Measurements from ENCODE around the gene PLD1.
A peak's percentile ranks its signal among the peaks of the same experiment; 100 is the strongest.

PLD1 gene

GRCh38 chr3:171797265-171797679 lies 13.0 kb downstream of the PLD1 start:
- no peak for DNase-seq

DNA sequence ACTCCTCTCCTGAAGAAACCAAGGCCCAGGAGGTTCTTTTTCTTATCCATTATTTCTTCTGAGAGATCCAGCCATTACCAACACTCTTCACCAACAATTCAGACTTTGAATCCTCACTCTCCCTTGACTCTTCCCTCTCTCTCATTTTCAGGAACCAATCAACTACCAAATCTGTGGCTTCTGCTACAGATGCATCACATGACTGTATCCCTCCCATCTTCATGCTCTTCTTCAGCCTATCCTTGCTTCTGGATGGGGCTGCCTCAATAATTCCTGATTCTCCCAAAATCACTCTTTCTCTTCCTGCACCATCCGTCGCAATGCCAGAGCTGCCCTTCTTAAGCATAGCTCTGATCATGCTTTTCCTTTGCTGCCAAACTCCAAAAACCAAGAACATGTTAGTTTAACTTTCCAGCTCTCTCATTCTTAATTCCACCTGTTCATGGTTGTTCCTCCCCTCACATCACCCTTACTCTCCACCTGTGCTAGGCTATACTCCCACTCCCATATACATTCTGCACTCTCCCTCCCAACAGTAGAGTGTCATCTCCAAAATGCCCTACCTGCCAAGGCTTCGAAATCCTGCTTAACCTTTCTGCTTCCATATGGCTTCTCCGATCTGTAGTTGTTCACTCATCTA lies 13.5 kb downstream of the PLD1 start:
- no peak for DNase-seq

GRCh38 chr3:171792531-171792930 lies 17.8 kb downstream of the PLD1 start:
- no peak for DNase-seq

DNA sequence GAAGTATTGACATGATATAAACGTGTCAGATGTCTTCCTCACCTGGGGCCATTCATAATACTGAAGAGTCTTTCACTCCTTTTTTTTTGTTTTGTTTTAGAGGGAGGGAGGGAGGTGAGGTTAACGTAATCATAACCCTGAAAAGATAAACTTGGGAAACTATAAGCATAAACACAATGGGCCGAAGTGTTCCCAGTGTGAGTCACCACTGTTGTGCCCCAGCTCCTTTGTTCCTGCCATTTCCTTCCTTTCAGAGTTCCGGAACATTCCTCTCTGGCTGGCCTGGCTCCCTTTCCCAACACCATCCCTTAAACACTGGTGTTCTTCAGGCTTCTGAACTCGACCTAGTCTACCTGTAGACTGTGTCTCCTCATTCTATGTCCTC lies 18.6 kb downstream of the PLD1 start:
- peak in 8 of 58 donors; percentile 6 to 65 (median 38) for DNase-seq

- DNase-seq = no peak
Observed at GRCh38 chr3:171790898-171791691, 19.2 kb downstream of the PLD1 start.

GRCh38 chr3:171790574-171790897 lies 19.7 kb downstream of the PLD1 start:
- no peak for DNase-seq

DNA sequence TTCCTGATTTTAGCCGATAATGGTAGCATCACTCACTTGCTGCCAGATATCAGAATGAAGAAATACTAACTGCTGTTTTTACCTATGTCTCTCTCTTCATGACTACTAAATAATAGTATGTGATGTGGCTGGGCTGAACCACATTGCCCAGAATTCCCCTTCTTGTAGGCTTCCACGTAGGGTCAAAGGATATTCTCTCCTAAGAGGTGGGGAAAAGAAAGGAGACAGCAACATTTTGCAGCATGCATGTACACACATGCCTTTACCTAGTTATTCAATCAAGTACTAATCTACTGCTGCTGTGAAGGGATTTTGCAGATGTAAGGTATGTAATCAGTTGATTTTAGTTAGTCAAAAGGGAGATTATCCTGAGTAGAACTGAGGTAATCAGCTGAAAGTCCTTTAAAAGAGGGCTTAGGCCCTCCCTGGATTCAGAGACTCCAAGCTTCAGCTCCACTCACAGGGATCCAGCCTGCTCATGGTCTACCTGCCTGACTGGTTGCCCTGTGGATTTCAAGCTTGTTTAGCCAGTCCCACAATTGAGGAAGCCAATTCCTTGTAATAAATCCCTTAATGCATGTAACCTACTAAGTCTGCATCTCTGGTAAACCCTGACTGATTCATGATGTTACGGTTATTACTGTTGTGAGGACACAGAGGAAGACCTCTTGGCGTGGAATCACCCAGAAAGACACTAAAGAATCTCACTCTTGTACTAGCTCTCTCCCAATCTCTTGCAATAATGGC lies 20.4 kb downstream of the PLD1 start:
- no peak for DNase-seq

- DNase-seq = peak in 2 of 58 donors; percentile 13 to 31
Observed at GRCh38 chr3:171788546-171789351, 21.5 kb downstream of the PLD1 start.

DNA sequence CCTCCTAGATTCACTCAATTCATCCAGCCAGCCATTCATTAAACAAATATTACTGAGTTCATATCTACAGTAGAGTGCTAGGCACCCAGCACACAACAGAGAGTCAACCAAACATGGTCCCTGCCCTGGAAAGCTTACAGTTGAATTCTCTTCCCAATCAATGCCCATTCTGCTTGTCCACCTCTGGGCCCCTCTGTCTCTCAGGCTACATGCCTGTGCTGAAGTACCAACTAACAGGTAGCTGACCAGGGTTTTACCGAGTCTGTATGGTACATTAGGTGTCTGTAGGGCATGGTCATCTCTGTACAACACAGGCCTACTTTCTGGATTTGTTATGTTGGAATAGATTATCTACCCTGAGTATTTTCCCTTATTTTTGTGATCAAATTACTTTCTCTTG lies 23.3 kb downstream of the PLD1 start:
- no peak for DNase-seq

DNA sequence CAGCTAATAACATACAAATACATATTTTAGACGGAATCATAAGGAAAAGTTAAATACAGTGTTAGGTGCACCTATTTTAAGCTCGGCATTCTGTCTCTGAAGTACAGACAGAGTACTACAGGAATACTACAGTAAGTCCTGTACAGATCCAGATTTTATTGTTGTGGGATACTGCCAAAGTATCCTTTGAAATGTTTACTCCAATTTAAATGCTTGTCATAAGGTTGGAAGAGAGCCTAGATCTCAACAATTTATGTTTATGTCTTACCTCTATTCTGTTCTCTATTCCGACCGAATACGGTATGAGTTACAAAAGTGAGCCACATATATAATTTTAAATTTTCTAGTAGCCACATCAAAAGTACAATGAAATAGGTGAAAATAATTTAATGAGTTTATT lies 25.3 kb downstream of the PLD1 start:
- DNase-seq = no peak

GRCh38 chr3:171784387-171784786 lies 25.9 kb downstream of the PLD1 start:
- no peak for DNase-seq

- no peak for DNase-seq
Observed at GRCh38 chr3:171783626-171784025, 26.7 kb downstream of the PLD1 start.

- DNase-seq = no peak
Observed at GRCh38 chr3:171783086-171783485, 27.2 kb downstream of the PLD1 start.

DNA sequence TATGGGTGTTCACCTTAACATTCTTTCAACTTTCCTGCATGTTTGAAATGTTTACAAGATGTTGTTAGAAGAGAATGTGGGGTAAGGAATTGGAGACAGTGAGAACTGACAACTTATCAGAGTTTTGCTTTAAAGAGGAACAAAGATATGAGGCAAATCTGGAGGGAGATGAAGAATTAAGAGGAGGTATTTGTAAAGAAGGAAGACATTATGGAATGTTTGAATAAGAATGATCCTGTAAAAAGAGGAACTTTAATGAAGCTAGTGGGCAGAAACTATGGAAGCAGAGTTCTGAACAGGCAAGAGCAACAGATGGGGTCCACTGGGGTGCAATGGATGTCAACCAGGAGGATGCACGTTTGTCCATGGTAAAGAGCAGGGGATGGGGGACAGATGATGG lies 27.7 kb downstream of the PLD1 start:
- DNase-seq = no peak

GRCh38 chr3:171781711-171782127 lies 28.6 kb downstream of the PLD1 start:
- DNase-seq = peak in 1 of 58 donors; percentile 47

GRCh38 chr3:171778493-171778892 lies 31.8 kb downstream of the PLD1 start:
- DNase-seq = peak in 2 of 58 donors; percentile 17 to 30

DNA sequence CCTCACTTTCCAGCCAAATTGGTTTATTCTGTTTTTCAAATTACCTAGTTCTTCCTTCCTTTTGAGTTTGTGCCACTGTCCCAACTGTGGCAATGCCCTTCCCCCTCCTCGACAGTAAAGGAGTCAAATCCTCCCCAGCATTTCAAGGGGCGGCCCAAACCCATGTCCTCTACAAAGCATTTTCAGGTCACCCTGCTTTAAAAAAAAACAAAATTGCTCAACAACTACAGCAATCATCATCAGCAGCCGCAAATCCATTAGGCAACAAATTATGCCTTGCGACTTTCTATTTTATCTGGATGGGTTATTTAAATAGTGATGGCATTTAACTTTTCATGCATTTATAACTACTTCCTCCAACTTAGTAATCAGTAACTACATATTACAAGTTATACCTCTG lies 32.7 kb downstream of the PLD1 start:
- no peak for DNase-seq

- peak in 2 of 58 donors; percentile 22 to 43 for DNase-seq
Observed at GRCh38 chr3:171776839-171777583, 33.3 kb downstream of the PLD1 start.

- peak in 30 of 58 donors; percentile 10 to 85 (median 35) for DNase-seq
Observed at GRCh38 chr3:171776411-171776810, 33.9 kb downstream of the PLD1 start.

GRCh38 chr3:171775943-171776342 lies 34.3 kb downstream of the PLD1 start:
- DNase-seq = peak in 3 of 58 donors; percentile 12 to 33 (median 30)

GRCh38 chr3:171774521-171774920 lies 35.8 kb downstream of the PLD1 start:
- DNase-seq = peak in 41 of 58 donors; percentile 11 to 83 (median 49)

Data from anterior cingulate cortex (tissue), 58 donors.